DND-41 (cell line): ENCODE measurements around the gene TRPM5.

Experiments used
- EZH2 ChIP-seq: IDR thresholded peaks from 3 replicates; pipeline ENCODE4 v1.6.1; 2012; ENCODE audit warnings: borderline replicate concordance, low read depth, mild to moderate bottlenecking, moderate library complexity, low read length, inconsistent platforms; ENCODE audit not compliant: severe bottlenecking
- TF ChIP-seq, protein P1 (sequence below): IDR thresholded peaks from 2 replicates; pipeline ENCODE4 v1.5.1; 2012; ENCODE audit warnings: borderline replicate concordance, low read length, moderate library complexity, mild to moderate bottlenecking; ENCODE audit not compliant: poor library complexity, severe bottlenecking; ENCODE audit errors: extremely low read depth

DNA sequence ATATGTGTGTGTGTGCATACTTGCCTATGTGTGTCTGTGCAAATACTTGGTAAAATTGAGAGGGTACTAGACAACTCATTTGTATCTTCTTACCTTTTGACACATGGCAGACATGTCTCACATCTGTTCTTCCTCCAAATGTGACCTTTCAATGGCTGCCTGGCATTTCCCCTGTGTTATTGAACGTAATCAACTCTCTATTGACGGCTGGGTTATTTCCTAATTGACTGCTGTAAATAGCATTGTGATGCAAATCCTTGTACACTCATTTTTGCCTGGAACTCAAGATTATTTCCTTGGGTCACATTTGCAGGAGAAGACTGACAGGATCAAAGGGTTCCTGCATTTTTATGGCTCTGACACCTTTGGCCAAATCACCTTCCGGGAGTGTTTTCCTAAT, 37.9 kb upstream of the TRPM5 start:
- TF ChIP-seq, protein P1, sequence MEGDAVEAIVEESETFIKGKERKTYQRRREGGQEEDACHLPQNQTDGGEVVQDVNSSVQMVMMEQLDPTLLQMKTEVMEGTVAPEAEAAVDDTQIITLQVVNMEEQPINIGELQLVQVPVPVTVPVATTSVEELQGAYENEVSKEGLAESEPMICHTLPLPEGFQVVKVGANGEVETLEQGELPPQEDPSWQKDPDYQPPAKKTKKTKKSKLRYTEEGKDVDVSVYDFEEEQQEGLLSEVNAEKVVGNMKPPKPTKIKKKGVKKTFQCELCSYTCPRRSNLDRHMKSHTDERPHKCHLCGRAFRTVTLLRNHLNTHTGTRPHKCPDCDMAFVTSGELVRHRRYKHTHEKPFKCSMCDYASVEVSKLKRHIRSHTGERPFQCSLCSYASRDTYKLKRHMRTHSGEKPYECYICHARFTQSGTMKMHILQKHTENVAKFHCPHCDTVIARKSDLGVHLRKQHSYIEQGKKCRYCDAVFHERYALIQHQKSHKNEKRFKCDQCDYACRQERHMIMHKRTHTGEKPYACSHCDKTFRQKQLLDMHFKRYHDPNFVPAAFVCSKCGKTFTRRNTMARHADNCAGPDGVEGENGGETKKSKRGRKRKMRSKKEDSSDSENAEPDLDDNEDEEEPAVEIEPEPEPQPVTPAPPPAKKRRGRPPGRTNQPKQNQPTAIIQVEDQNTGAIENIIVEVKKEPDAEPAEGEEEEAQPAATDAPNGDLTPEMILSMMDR: no peak
- no peak for TF ChIP-seq EZH2
